ENCODE results near the gene ATRNL1. TPM values are rescaled to one million over a fixed set of nuclear protein-coding genes. Genes with fewer than 3 reads are reported as not detected.

Gene ATRNL1
- total and polyA plus RNA-seq, 2 experiments from 2014 or later: not detected

DNA sequence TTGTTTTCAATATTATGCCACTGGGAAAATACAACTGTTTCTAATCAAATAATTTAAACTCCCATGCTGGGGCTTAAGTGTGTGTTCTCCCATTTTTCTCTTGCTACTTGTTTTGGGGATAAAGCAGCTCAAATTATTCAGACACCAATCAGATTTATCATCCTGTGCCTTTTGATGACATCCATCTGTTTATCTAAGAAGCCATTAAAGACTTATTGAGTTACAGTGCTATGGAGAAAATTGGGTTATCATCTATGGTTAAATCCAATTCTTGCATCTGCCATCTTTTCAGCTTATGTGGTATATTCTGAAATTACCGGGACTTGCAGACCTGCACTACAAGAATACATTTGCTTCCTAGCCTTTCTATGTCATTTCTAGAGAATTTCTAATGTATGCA is 778.7 kb downstream of the ATRNL1 start:
- Histone ChIP-seq H3K27me3 (replicated peaks; ENCODE audit: insufficient read depth) (no peaks in the 10 kb centered on the region), H3K36me3 (ENCODE audit: low read depth) (no peaks in the 10 kb centered on the region), H3K27ac (no peak overlapping the region), H3K9me2 (ENCODE audit: insufficient read depth) (no peaks in the 10 kb centered on the region), H4K20me1 (ENCODE audit: insufficient read depth) (no peaks in the 10 kb centered on the region), H3F3A (ENCODE audit: insufficient read depth) (no peaks in the 10 kb centered on the region), H3K4me3 (no peak overlapping the region), H2AFZ (no peak overlapping the region), H3K4me1 (ENCODE audit: insufficient read depth) (no peaks in the 10 kb centered on the region), H3K4me2 (ENCODE audit: unreplicated experiment) (no peak overlapping the region), H3K9me3 (ENCODE audit: low read depth) (no peaks in the 10 kb centered on the region), H3K79me2 (ENCODE audit: insufficient read depth) (no peaks in the 10 kb centered on the region), H3K9ac (no peak overlapping the region)
- in situ Hi-C loops (cut with MboI): no loop called here
- no peak for DNase-seq
- TF ChIP-seq EZH2phosphoT487 (IDR thresholded peaks at IDR 0.05; ENCODE audit: insufficient read depth, low read depth) (no peak), EZH2 (IDR thresholded peaks at IDR 0.05; ENCODE audit: insufficient read depth, poor library complexity, severe bottlenecking) (no peak)
- WGBS, 2 experiments (ENCODE audit: low coverage in 1 of 2, low lambda C conversion rate in 2 of 2, missing lambda C conversion rate in 2 of 2): 92 to 95% methylated on average over 1 of the region's 1 CpG

DNA sequence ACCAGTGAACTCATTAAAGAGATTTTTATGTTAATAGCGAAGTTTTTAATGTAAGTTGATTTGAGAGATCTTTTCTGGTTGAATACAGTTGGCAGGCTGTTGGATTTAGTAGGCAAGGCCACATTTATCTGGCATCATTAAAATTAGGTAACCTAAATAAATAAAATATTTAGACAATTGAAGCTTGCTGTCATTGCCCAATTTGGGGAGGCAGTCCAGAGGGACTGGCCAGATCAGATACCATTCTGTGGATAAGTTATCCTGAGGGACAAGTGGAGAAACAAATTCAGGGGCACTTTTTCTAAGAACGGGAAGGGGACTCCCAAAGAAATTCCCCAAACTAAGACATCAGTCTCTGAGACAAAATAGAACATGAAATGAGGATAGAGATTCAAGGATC is 782.0 kb downstream of the ATRNL1 start:
- Histone ChIP-seq H3K27me3 (replicated peaks; ENCODE audit: insufficient read depth) (no peaks in the 10 kb centered on the region), H3K4me2 (ENCODE audit: unreplicated experiment) (no peak overlapping the region), H3K4me3 (no peak overlapping the region), H3K27ac (no peak overlapping the region), H3F3A (ENCODE audit: insufficient read depth) (no peaks in the 10 kb centered on the region), H2AFZ (no peak overlapping the region), H3K9me2 (ENCODE audit: insufficient read depth) (no peaks in the 10 kb centered on the region), H3K9me3 (ENCODE audit: low read depth) (no peaks in the 10 kb centered on the region), H4K20me1 (ENCODE audit: insufficient read depth) (no peaks in the 10 kb centered on the region), H3K36me3 (ENCODE audit: low read depth) (no peaks in the 10 kb centered on the region), H3K4me1 (ENCODE audit: insufficient read depth) (no peaks in the 10 kb centered on the region), H3K9ac (no peak overlapping the region), H3K79me2 (ENCODE audit: insufficient read depth) (no peaks in the 10 kb centered on the region)
- in situ Hi-C loops (cut with MboI): no loop called here
- TF ChIP-seq EZH2 (IDR thresholded peaks at IDR 0.05; ENCODE audit: insufficient read depth, poor library complexity, severe bottlenecking) (no peak), EZH2phosphoT487 (IDR thresholded peaks at IDR 0.05; ENCODE audit: insufficient read depth, low read depth) (no peak)
- no peak for DNase-seq
- WGBS, 2 experiments (ENCODE audit: low coverage in 1 of 2, low lambda C conversion rate in 2 of 2, missing lambda C conversion rate in 2 of 2): 60 to 69% methylated on average over 2 of the region's 2 CpGs

DNA sequence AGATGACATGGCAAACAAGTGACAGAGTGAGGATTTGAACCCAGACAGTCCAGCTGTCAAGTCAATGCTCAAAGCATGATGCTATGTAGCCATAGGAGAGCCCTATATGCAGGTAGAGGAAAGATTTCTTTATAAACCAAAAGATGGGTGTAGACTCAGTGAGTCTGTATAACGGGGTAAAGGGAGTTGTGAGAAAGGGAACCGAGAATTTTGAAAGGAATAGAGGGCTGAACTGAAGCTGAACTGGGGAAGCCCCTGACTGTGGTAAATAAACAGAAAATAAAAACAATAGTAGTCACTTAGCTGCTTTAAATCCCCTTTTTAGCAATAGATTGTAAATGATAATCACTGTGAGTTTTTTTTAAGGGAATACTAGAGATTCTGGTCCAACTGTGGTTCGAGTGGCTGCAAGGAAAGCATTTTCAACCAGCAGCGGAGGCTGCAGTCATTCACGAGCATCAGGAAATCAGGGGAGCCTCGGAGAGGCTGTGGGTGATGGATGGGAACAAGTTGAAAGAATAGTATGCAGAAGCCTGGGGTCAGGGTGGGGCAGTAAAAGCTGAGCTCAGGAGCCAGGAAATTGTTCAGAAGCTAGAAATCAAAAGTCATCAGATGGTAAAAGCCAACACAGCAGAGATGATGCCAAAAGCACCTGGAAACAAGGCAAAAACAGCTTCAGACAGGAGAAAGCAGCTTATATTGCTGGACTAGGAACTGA is 786.4 kb downstream of the ATRNL1 start:
- Histone ChIP-seq H3K4me1 (ENCODE audit: insufficient read depth) (no peaks in the 10 kb centered on the region), H3K36me3 (ENCODE audit: low read depth) (no peaks in the 10 kb centered on the region), H3K27me3 (replicated peaks; ENCODE audit: insufficient read depth) (no peaks in the 10 kb centered on the region), H3K4me3 (no peak overlapping the region), H3F3A (ENCODE audit: insufficient read depth) (no peaks in the 10 kb centered on the region), H3K79me2 (ENCODE audit: insufficient read depth) (no peaks in the 10 kb centered on the region), H3K9me2 (ENCODE audit: insufficient read depth) (no peaks in the 10 kb centered on the region), H4K20me1 (ENCODE audit: insufficient read depth) (no peaks in the 10 kb centered on the region), H3K9ac (no peak overlapping the region), H2AFZ (no peak overlapping the region), H3K27ac (no peak overlapping the region), H3K9me3 (ENCODE audit: low read depth) (no peaks in the 10 kb centered on the region), H3K4me2 (ENCODE audit: unreplicated experiment) (no peak overlapping the region)
- 56 to 61% methylated on average over 6 of the region's 6 CpGs for WGBS, 2 experiments (ENCODE audit: low coverage in 1 of 2, low lambda C conversion rate in 2 of 2, missing lambda C conversion rate in 2 of 2)
- TF ChIP-seq EZH2 (IDR thresholded peaks at IDR 0.05; ENCODE audit: insufficient read depth, poor library complexity, severe bottlenecking) (no peak), EZH2phosphoT487 (IDR thresholded peaks at IDR 0.05; ENCODE audit: insufficient read depth, low read depth) (no peak)
- in situ Hi-C loops (cut with MboI): no loop called here
- DNase-seq: no peak

DNA sequence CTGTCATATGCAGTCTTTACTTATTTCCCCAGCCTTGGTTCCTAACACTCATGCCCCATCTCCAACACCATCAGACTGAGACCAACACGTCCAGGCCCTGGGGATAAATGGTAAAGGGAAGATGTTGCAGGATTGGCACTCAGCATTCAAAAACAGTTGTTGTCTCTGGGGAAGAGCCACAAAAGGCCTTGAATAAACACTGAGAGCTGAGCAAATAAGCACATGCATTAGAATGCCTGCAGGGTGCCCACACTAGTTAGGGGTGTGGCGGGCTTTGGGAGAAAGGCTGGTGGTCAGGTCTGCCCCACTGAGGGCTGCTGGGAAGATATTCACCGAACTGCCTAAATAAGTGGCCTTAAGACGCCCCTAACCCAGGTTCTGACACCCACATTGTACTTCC is 788.9 kb downstream of the ATRNL1 start:
- no peak for DNase-seq
- in situ Hi-C loops (cut with MboI): no loop called here
- Histone ChIP-seq H3K9me2 (ENCODE audit: insufficient read depth) (no peaks in the 10 kb centered on the region), H3F3A (ENCODE audit: insufficient read depth) (no peaks in the 10 kb centered on the region), H3K79me2 (ENCODE audit: insufficient read depth) (no peaks in the 10 kb centered on the region), H4K20me1 (ENCODE audit: insufficient read depth) (no peaks in the 10 kb centered on the region), H3K4me2 (ENCODE audit: unreplicated experiment) (no peak overlapping the region), H3K4me3 (no peak overlapping the region), H3K27ac (no peak overlapping the region), H3K4me1 (ENCODE audit: insufficient read depth) (no peaks in the 10 kb centered on the region), H2AFZ (no peak overlapping the region), H3K27me3 (replicated peaks; ENCODE audit: insufficient read depth) (no peaks in the 10 kb centered on the region), H3K9ac (no peak overlapping the region), H3K36me3 (ENCODE audit: low read depth) (no peaks in the 10 kb centered on the region), H3K9me3 (ENCODE audit: low read depth) (no peaks in the 10 kb centered on the region)
- TF ChIP-seq EZH2phosphoT487 (IDR thresholded peaks at IDR 0.05; ENCODE audit: insufficient read depth, low read depth) (no peak), EZH2 (IDR thresholded peaks at IDR 0.05; ENCODE audit: insufficient read depth, poor library complexity, severe bottlenecking) (no peak)
- WGBS, 2 experiments (ENCODE audit: low coverage in 1 of 2, low lambda C conversion rate in 2 of 2, missing lambda C conversion rate in 2 of 2): 60 to 61% methylated on average over 4 of the region's 4 CpGs
